Peyer's patch (tissue), 4 donors: Measurements from ENCODE around the gene ZNF135.

ENCODE experiments used
- CTCF ChIP-seq, 6 experiments: fragments of 450-650 bp in 4 of 6; fragments of 200-600 bp in 2 of 6; sonication (generic) in 1 of 6; IDR thresholded peaks; one replicate each; pipeline ENCODE4 v1.5.1; 2017 to 2019; ENCODE audit warnings: antibody characterized with exemption in 6 of 6, mild to moderate bottlenecking in 3 of 6, moderate library complexity in 1 of 6
- POLR2A ChIP-seq, 2 donors: fragments of 450-650 bp; IDR thresholded peaks; one replicate each; pipeline ENCODE4 v1.5.1; 2017; ENCODE audit warnings: antibody characterized with exemption in 2 of 2, mild to moderate bottlenecking in 2 of 2, moderate library complexity in 2 of 2

- TF ChIP-seq POLR2A (IDR thresholded peaks at IDR 0.05) (no peak), CTCF (IDR thresholded peaks at IDR 0.05) (no peak)
These were observed 39.6 kb downstream of the ZNF135 start for GRCh38 chr19:58098682-58098998.
